Cardiac fibroblast (primary cell): ENCODE measurements around the gene GABBR1.

Experiments
- DNase-seq, 2 donors: peaks; one replicate each; pipeline versions ENCODE4 v3.0.0 to v3.0.0-alpha.2; 2010; ENCODE audit warnings: low read depth in 2 of 2
- H3K4me3 ChIP-seq, 2 donors: replicated peaks in 1 of 2; 1 replicate in 1 of 2; 2 replicates in 1 of 2; pipeline ENCODE4 v1.5.1; 2011; ENCODE audit warnings: low read depth in 2 of 2, low read length in 2 of 2, mild to moderate bottlenecking in 2 of 2, moderate library complexity in 1 of 2
- TF ChIP-seq, protein P1 (sequence below): IDR thresholded peaks from one replicate; pipeline ENCODE4 v1.5.1; 2011; ENCODE audit warnings: low read depth, mild to moderate bottlenecking, low read length, inconsistent platforms

Gene GABBR1

DNA sequence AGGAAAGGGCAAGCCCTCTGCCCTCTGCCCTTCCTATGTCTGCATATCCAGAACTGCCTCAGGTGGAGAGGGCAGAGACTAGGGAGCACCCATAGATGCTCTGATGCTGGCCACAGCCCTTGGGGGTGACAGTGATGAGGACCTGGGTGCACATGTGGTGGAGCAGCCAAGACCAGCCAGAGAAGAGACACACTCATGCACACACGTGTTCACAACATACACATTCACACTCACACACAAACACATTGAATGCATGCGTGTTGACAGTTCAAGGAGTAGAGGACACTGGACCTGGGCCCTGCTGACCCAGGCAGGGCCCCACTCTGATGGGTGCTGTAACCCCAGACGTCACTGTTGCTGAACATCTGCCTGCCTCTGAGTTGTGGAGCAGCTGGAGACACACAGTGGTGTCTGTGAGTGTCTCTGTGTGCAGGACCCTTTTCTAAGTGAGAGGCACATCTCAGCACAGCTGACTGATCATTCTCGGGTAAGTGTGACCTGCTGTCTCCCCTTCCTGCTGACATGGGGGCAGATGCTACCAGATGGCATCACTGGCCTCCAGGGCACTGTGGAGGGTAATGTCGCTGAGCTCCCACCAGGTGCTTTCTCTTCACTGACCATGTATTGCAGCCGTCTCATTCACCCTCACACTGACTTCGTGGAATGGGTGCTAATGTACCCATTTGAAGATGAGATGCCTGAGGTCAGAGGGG lies 115.1 kb downstream of the GABBR1 start:
- H3K4me3 ChIP-seq: no peak overlapping the region
- TF ChIP-seq, protein P1, sequence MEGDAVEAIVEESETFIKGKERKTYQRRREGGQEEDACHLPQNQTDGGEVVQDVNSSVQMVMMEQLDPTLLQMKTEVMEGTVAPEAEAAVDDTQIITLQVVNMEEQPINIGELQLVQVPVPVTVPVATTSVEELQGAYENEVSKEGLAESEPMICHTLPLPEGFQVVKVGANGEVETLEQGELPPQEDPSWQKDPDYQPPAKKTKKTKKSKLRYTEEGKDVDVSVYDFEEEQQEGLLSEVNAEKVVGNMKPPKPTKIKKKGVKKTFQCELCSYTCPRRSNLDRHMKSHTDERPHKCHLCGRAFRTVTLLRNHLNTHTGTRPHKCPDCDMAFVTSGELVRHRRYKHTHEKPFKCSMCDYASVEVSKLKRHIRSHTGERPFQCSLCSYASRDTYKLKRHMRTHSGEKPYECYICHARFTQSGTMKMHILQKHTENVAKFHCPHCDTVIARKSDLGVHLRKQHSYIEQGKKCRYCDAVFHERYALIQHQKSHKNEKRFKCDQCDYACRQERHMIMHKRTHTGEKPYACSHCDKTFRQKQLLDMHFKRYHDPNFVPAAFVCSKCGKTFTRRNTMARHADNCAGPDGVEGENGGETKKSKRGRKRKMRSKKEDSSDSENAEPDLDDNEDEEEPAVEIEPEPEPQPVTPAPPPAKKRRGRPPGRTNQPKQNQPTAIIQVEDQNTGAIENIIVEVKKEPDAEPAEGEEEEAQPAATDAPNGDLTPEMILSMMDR: no peak
- DNase-seq: no peak

DNA sequence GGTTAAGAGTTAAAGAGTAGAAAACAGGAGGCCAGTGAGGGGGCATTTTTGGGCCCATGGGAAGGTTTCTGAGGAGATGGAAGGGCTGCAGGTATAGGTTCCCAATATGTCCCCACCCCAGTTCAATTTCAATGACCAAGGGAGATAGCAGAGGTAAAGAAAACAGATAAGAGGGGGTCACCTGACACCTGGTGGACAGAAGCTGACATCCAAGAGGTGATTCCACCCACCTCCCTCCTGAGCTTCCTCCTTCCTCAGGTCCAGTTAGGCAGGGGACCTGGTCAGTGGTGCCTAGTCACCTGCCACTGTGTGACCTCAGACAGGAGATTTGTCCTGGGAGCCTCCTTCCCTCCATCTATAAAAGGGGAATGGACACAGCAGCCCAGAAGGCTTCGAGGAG lies 115.7 kb downstream of the GABBR1 start:
- DNase-seq: no peak
- H3K4me3 ChIP-seq: no peak overlapping the region
- TF ChIP-seq, protein P1: no peak

DNA sequence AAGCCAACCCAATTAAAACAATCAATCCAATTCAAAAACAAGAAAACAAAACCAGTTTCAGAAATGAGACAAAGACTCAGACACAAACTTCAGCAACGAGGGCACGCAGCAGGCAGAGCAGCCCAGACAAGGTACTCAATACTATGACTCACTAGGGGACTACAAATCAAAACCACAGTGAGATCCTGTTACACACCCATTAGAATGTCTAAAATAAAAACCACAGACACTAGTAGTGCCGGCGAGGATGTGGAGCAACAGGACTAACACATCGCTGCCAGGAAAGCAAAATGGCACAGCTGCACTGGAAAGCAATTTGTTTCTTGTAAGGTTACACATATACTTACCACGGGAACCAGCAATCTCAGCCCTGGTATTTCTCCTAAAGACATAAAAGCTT lies 116.9 kb downstream of the GABBR1 start:
- TF ChIP-seq, protein P1: no peak
- DNase-seq: peak in 1 of 2 donors; percentile 75
- no peak overlapping the region for H3K4me3 ChIP-seq

DNA sequence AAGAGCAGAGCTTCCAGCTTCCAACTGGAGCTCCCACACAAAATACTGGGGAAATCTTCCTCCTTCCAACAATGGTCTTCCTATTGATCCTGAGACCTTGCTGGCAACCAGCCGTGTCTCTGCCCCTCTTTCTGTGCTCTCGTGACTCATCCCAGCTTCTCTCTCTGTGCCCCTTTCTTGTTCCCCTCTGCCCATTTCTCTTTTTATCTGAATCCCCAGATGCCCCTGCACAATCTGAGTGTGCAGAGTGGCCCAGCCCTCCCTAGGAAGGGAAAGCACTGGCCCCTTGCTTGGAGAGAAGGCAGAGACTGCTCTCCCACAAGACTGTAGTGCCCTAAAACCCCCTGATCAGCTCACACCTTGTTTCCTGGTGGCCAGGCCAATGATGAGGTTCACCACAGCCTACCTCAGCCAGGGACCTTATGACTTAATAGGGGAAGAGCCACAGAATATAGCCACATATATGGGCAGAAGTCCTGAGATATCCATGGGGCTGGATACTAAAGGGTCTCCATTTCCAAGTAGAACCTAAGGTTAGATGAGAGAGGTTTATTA lies 122.2 kb downstream of the GABBR1 start:
- H3K4me3 ChIP-seq: no peak overlapping the region
- no peak for DNase-seq
- TF ChIP-seq, protein P1: no peak

DNA sequence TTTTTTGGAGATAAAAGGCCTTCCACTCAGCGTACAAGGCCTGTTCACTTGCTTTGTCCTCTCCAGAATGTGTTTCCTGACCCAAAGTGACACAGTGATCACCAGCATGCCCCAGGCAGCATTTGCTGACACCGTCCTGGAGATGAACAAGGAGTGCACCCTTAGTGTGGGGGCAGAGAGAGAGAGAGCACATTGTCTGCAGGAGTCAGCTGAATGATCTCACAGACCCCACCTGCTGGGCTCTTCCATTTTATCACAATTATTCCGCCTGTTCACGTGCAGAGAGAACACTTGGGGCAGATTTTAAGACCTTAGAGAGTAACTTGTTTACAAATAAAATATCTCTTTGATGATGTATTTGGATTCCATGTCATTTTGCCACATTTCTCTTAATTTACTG lies 122.8 kb downstream of the GABBR1 start:
- no peak for DNase-seq
- H3K4me3 ChIP-seq: no peak overlapping the region
- TF ChIP-seq, protein P1: no peak
